HL-60 (cell line): ENCODE measurements around the gene VCX3A.
"Not testable (repeated sequence)": the region's sequence is repeated elsewhere in the genome, so short reads cannot be mapped to it uniquely, and the experiment has no call there.

Experiments
- DNase-seq, 2 experiments: peaks; one replicate each; pipeline ENCODE4 v3.0.0-alpha.2; 2010 to 2020; ENCODE audit warnings: low read depth in 1 of 2, low spot score in 1 of 2
- H3K27ac ChIP-seq: fragments of 250-450 bp; sonication (Bioruptor Pico); replicated peaks from 2 replicates; pipeline ENCODE4 v1.5.1; 2020; ENCODE audit warnings: mild to moderate bottlenecking, moderate library complexity
- H3K27me3 ChIP-seq: fragments of 250-450 bp; sonication (Bioruptor Pico); 2 replicates; pipeline ENCODE4 v1.5.1; 2021; ENCODE audit warnings: mild to moderate bottlenecking, moderate library complexity; ENCODE audit not compliant: insufficient read depth, poor library complexity, severe bottlenecking
- H3K4me3 ChIP-seq: replicated peaks from 2 replicates; pipeline ENCODE4 v1.5.1; 2011; ENCODE audit warnings: mild to moderate bottlenecking, control low read depth, low read length; ENCODE audit not compliant: insufficient read depth
- CTCF ChIP-seq: IDR thresholded peaks from one replicate; pipeline ENCODE4 v1.5.1; 2011; ENCODE audit warnings: low read length, control low read depth, inconsistent platforms; ENCODE audit not compliant: insufficient read depth
- GABPA ChIP-seq: IDR thresholded peaks from 2 replicates; pipeline ENCODE4 v1.6.1; 2012; ENCODE audit warnings: low read depth
- POLR2AphosphoS5 ChIP-seq: IDR thresholded peaks from 2 replicates; pipeline ENCODE4 v1.6.1; 2012; ENCODE audit warnings: low read depth
- SPI1 ChIP-seq: IDR thresholded peaks from 2 replicates; pipeline ENCODE4 v1.6.1; 2012; ENCODE audit warnings: low read depth, mild to moderate bottlenecking, borderline replicate concordance
- long read RNA-seq: library from polyadenylated mRNA; unstranded; transcript quantifications from one replicate; pipeline ENCODE4 v2.0.0, GENCODE V29; 2020
- TF ChIP-seq, protein P1 (sequence below): IDR thresholded peaks from 2 replicates; pipeline ENCODE4 v1.6.1; 2012; ENCODE audit warnings: low read depth; ENCODE audit not compliant: insufficient replicate concordance

The VCX3A gene
- long read RNA-seq: 0 reads

DNA sequence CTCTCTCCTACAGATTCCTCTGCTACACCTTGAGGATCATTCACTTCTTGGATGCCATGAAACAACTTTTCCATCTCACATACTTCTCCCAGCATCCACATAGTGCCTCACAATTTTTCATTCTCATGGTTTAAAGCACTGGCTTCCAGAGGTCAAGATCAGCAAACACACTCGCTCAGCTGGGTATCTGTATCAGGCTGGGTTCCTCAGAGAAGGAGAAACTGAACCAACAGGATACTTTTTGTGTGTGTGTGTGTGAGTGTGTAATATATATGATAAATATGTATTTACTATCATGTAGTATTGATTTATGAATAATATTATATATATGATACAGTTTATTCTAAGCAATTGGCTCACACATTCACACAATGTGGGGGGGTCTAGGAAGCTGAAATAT, at the start of gene VCX3A:
Gene VCX3A, minus strand, starts transcription at position 101 of the 400 bp plus-strand sequence. CDS start 621 bp downstream, outside the sequence.
- H3K27me3 ChIP-seq: not testable (repeated sequence)

DNA sequence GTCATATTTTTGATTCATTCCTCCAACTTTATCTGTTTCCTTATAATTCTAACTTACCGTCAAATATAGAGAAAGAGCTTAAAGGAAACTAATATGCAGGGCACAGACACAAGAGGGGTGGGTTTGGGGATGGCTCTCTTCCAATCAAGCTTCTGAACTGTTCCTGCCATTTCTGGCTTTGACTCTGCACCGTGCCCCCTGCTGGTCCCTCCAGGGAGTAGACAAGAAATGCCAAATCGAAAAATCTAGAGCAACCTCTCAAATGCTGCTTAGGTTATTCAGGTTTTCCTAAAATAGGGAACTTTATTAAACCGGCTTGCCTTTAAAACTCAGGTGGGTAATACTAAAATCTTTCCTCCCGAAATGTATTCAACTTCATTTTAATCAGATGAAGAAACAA, 39.8 kb upstream of the VCX3A start:
- TF ChIP-seq, protein P1, sequence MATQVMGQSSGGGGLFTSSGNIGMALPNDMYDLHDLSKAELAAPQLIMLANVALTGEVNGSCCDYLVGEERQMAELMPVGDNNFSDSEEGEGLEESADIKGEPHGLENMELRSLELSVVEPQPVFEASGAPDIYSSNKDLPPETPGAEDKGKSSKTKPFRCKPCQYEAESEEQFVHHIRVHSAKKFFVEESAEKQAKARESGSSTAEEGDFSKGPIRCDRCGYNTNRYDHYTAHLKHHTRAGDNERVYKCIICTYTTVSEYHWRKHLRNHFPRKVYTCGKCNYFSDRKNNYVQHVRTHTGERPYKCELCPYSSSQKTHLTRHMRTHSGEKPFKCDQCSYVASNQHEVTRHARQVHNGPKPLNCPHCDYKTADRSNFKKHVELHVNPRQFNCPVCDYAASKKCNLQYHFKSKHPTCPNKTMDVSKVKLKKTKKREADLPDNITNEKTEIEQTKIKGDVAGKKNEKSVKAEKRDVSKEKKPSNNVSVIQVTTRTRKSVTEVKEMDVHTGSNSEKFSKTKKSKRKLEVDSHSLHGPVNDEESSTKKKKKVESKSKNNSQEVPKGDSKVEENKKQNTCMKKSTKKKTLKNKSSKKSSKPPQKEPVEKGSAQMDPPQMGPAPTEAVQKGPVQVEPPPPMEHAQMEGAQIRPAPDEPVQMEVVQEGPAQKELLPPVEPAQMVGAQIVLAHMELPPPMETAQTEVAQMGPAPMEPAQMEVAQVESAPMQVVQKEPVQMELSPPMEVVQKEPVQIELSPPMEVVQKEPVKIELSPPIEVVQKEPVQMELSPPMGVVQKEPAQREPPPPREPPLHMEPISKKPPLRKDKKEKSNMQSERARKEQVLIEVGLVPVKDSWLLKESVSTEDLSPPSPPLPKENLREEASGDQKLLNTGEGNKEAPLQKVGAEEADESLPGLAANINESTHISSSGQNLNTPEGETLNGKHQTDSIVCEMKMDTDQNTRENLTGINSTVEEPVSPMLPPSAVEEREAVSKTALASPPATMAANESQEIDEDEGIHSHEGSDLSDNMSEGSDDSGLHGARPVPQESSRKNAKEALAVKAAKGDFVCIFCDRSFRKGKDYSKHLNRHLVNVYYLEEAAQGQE: no peak
- TF ChIP-seq POLR2AphosphoS5 (no peak), CTCF (no peak), SPI1 (no peak), GABPA (no peak)
- Histone ChIP-seq H3K4me3 (no peak overlapping the region), H3K27ac (no peak overlapping the region), H3K27me3 (no peaks in the 10 kb centered on the region)
- no peak for DNase-seq

More for the DNA sequence above, at the start of gene VCX3A:
- H3K4me3 ChIP-seq, DNase-seq, H3K27ac ChIP-seq: not testable (repeated sequence)

DNA sequence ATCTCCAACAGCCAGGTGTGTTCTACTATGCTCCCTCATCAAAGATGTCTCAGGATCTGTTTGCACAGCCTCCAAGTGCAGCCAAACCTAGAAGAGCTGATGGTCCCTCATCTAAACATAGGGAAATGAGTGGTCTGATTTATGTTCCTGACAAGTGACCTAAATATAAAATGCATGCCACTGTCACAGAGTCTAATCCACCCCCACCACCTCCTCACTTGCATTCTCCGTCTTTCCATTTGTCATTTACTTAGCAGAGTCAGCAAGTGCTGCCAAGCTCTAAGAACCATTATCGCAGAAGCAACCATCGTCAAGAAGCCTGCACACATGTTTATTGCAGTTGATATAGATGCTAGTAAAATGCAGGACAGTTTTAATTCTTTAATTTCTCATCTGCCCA, 33.1 kb upstream of the VCX3A start:
- Histone ChIP-seq H3K27me3 (no peaks in the 10 kb centered on the region), H3K4me3 (no peak overlapping the region), H3K27ac (no peak overlapping the region)
- TF ChIP-seq POLR2AphosphoS5 (no peak), GABPA (no peak)
- no peak for DNase-seq

DNA sequence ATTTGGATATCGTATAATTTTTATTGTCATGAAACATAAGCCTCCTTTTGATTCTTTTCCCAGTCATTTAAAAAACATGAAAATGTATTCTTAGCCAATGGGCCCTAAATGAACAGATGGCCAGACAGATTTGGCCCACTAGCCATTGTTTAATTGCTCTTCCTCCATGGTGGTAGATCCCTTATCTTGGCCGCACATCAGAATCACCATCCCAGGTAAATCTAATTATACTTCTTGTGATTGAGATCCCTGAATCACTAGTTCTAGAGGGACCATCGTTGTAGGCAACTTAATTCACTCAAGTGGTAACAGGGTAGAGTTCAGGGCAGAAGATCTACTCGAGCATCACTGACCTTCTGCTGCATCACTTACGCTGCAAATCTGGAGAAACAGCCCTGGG, 24.1 kb upstream of the VCX3A start:
- DNase-seq: no peak
- no peak for TF ChIP-seq SPI1
- TF ChIP-seq GABPA: no peak
- no peak for TF ChIP-seq CTCF
- no peak for TF ChIP-seq POLR2AphosphoS5
- TF ChIP-seq, protein P1: no peak
- Histone ChIP-seq H3K4me3 (no peak overlapping the region), H3K27me3 (no peaks in the 10 kb centered on the region), H3K27ac (no peak overlapping the region)

GRCh38 chrX:6557690-6558089, 22.8 kb upstream of the VCX3A start:
- H3K27ac ChIP-seq: no peak overlapping the region
- DNase-seq: no peak
- H3K27me3 ChIP-seq: no peaks in the 10 kb centered on the region
- TF ChIP-seq, protein P1: no peak
- TF ChIP-seq POLR2AphosphoS5 (no peak), GABPA (no peak), SPI1 (no peak), CTCF (no peak)
- no peak overlapping the region for H3K4me3 ChIP-seq
